ENCODE data around the gene ATP6V1G1. TPM values are rescaled to one million over a fixed set of nuclear protein-coding genes. Genes with fewer than 3 reads are reported as not detected.

Gene ATP6V1G1
- total RNA-seq, 1 donor from 2014 or later = 161 TPM

DNA sequence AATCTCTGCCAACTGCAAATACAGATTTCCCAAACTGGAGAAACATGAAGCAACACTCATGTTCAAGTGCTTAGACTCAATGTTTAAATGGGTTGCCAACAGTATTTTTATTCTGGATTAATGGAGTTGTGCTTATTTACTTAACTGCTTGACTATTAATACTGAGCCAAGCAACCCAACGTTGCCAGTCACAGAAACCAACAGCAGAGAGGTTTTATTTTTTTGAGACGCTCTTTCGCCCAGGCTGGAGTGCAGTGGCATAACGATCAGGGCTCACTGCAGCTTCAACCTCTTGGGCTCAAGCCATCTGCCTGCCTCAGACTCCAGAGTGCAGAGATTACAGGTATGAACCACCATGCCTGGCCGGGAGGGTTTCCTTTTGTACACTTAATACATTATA, 15.1 kb downstream of the ATP6V1G1 start:
- intact Hi-C loops (cut with DNase I) = no loop called here
- peaks cover 0 to 31% of the 10 kb centered on the region in 2 donors for H3K36me3 ChIP-seq
- H3K4me3 ChIP-seq = no peak overlapping the region
- DNase-seq (ENCODE audit: extremely low spot score in 2 of 2) = no peak
- TF ChIP-seq, protein P1, sequence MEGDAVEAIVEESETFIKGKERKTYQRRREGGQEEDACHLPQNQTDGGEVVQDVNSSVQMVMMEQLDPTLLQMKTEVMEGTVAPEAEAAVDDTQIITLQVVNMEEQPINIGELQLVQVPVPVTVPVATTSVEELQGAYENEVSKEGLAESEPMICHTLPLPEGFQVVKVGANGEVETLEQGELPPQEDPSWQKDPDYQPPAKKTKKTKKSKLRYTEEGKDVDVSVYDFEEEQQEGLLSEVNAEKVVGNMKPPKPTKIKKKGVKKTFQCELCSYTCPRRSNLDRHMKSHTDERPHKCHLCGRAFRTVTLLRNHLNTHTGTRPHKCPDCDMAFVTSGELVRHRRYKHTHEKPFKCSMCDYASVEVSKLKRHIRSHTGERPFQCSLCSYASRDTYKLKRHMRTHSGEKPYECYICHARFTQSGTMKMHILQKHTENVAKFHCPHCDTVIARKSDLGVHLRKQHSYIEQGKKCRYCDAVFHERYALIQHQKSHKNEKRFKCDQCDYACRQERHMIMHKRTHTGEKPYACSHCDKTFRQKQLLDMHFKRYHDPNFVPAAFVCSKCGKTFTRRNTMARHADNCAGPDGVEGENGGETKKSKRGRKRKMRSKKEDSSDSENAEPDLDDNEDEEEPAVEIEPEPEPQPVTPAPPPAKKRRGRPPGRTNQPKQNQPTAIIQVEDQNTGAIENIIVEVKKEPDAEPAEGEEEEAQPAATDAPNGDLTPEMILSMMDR (IDR thresholded peaks at IDR 0.05) = no peak
- no peak for TF ChIP-seq POLR2AphosphoS5 (IDR thresholded peaks at IDR 0.05; ENCODE audit: insufficient read depth in 1 of 2, low read depth in 1 of 2)
- no peak for TF ChIP-seq POLR2A (IDR thresholded peaks at IDR 0.05)
- H3K27me3 ChIP-seq = no peaks in the 10 kb centered on the region
- no peak overlapping the region for H3K27ac ChIP-seq
- H3K9me3 ChIP-seq = no peaks in the 10 kb centered on the region
- H3K4me1 ChIP-seq = no peaks in the 10 kb centered on the region

DNA sequence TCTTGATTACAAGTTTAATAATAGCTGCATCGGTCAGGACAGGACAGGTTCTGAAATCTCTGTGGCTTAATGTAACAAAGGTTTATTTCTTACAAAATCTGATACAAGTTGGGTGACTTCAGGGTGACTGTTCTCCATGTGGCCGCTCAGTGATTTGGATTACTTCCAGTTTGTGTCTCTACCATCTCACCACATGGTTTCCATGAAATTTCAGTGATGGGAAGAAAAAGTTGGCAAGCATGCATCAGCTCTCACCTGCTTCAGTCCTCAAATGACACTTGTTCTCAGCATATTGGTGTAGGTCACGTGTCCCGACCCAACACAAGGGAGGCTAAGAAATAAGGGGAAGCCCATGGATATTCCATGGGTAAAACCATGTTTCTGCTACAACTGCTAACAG, 15.7 kb downstream of the ATP6V1G1 start:
- TF ChIP-seq POLR2AphosphoS5 (IDR thresholded peaks at IDR 0.05; ENCODE audit: insufficient read depth in 1 of 2, low read depth in 1 of 2) = no peak
- Histone ChIP-seq H3K4me1 (no peaks in the 10 kb centered on the region), H3K27ac (no peak overlapping the region), H3K9me3 (no peaks in the 10 kb centered on the region), H3K36me3 (peaks cover 0 to 25% of the 10 kb centered on the region in 2 donors), H3K27me3 (no peaks in the 10 kb centered on the region), H3K4me3 (no peak overlapping the region)
- no peak for DNase-seq (ENCODE audit: extremely low spot score in 2 of 2)
- intact Hi-C loops (cut with DNase I) = no loop called here

DNA sequence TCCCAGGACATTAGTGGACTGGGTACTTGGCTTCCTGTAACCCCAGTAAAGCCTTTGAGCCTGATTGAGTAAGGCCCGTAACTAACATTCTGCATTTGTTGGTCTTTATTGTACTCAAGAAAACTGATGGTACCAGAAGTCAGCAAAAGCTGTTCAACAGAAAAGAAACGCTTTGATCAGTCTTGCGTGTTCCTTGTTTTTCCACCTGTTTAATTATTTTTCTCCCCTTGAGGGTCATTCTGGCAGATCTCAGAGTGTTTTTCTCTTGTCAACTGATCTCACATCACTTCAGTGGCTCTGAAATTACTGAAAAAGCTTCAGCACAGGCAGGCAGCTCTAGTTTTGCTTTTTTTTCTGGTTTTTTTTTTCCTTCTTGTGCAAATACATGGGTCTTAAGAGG, 17.4 kb downstream of the ATP6V1G1 start:
- H3K4me3 ChIP-seq = no peak overlapping the region
- intact Hi-C loops (cut with DNase I) = no loop called here
- H3K27me3 ChIP-seq = no peaks in the 10 kb centered on the region
- H3K27ac ChIP-seq = no peak overlapping the region
- no peak for DNase-seq (ENCODE audit: extremely low spot score in 2 of 2)
- TF ChIP-seq, protein P1 (IDR thresholded peaks at IDR 0.05) = no peak
- TF ChIP-seq POLR2AphosphoS5 (IDR thresholded peaks at IDR 0.05; ENCODE audit: insufficient read depth in 1 of 2, low read depth in 1 of 2) = no peak
- TF ChIP-seq POLR2A (IDR thresholded peaks at IDR 0.05) = no peak
- H3K9me3 ChIP-seq = no peaks in the 10 kb centered on the region
- H3K36me3 ChIP-seq = peaks cover 0 to 8% of the 10 kb centered on the region in 2 donors
- H3K4me1 ChIP-seq = no peaks in the 10 kb centered on the region

DNA sequence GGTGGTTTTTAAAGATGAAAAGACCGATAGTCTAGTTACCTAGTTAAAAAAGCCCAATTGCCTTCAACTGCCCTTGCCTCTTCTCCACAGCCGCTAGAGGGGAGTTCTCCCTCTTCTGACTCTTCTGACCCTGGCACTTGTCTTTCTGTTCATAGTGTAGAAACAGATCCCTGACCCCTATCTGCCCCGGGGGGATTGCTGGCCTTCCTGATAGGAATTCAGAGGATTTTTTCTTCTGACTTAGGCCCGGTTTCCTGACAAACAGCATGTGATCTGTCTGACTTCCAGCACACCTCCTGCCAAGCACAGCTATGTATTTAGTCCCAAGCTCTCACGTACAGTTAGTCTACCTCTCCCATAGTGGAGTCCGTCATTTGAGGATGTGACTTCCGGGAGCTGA, 18.5 kb downstream of the ATP6V1G1 start:
- intact Hi-C loops (cut with DNase I) = no loop called here
- TF ChIP-seq POLR2A (IDR thresholded peaks at IDR 0.05) (no peak), POLR2AphosphoS5 (IDR thresholded peaks at IDR 0.05; ENCODE audit: insufficient read depth in 1 of 2, low read depth in 1 of 2) (no peak)
- TF ChIP-seq, protein P1 (IDR thresholded peaks at IDR 0.05) = no peak
- no peak overlapping the region for H3K27ac ChIP-seq

DNA sequence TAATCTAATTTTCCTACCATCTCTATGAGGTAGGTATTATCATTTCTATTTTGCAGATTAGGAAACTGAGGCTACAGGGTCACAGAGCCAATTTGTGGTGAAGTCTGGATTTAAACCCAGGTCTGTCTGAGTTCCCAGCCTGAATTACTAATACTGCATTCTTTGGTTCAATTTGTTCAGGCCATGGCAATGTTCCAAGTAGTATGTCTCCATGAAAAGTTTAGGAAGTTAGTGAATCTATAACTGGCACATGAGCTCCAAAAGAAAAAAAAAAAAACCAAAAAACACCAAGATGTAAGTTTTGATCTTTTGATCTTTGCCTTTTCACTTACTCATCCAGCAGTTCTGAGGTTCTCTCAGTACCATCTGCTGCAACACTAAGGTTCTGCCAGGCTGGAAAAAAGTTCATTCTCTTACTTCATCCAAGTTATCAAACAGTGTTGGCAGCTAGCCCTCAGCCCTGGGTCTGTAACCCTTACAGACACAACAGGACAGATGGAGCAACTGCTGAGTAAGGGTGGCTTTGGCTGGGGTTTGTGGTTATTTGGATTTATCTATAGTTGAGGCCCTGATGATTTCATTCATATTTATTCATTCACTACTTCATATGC, 19.1 kb downstream of the ATP6V1G1 start:
- H3K9me3 ChIP-seq = no peaks in the 10 kb centered on the region
- no peak overlapping the region for H3K27ac ChIP-seq
- DNase-seq (ENCODE audit: extremely low spot score in 2 of 2) = no peak
- no peaks in the 10 kb centered on the region for H3K36me3 ChIP-seq
- TF ChIP-seq POLR2A (IDR thresholded peaks at IDR 0.05) (no peak), POLR2AphosphoS5 (IDR thresholded peaks at IDR 0.05; ENCODE audit: insufficient read depth in 1 of 2, low read depth in 1 of 2) (no peak)
- TF ChIP-seq, protein P1 (IDR thresholded peaks at IDR 0.05) = no peak
- H3K27me3 ChIP-seq = no peaks in the 10 kb centered on the region
- intact Hi-C loops (cut with DNase I) = no loop called here
- H3K4me3 ChIP-seq = no peak overlapping the region
- H3K4me1 ChIP-seq = peaks cover 6% of the 10 kb centered on the region

More for the DNA sequence above, 18.5 kb downstream of the ATP6V1G1 start:
- Histone ChIP-seq H3K4me1 (peaks cover 6% of the 10 kb centered on the region), H3K9me3 (no peaks in the 10 kb centered on the region), H3K27me3 (no peaks in the 10 kb centered on the region), H3K36me3 (no peaks in the 10 kb centered on the region), H3K4me3 (no peak overlapping the region)
- no peak for DNase-seq (ENCODE audit: extremely low spot score in 2 of 2)
